Trophoblast cell (in vitro differentiated cells and primary cell): ENCODE results near the gene KIF23.
"Not testable (repeated sequence)": the region's sequence is repeated elsewhere in the genome, so short reads cannot be mapped to it uniquely, and the experiment has no call there.

ENCODE experiments used
- DNase-seq, 2 donors: peaks; one replicate each; pipeline ENCODE4 v3.0.0-alpha.2; 2016
- H2AFZ ChIP-seq: 2 replicates; pipeline ENCODE4 v1.6.1; 2013; ENCODE audit warnings: low read length, moderate library complexity, mild to moderate bottlenecking; ENCODE audit not compliant: insufficient read depth, poor library complexity
- H2AK5ac ChIP-seq: 2 replicates; pipeline ENCODE4 v1.6.1; 2013; ENCODE audit warnings: mild to moderate bottlenecking, low read length
- H2BK120ac ChIP-seq: 2 replicates; pipeline ENCODE4 v1.6.1; 2013; ENCODE audit warnings: low read length, mild to moderate bottlenecking, moderate library complexity; ENCODE audit not compliant: insufficient read depth, poor library complexity
- H2BK12ac ChIP-seq: 2 replicates; pipeline ENCODE4 v1.6.1; 2013; ENCODE audit warnings: mild to moderate bottlenecking, low read length, moderate library complexity
- H2BK5ac ChIP-seq: 2 replicates; pipeline ENCODE4 v1.6.1; 2013; ENCODE audit warnings: low read length, low read depth, moderate library complexity, mild to moderate bottlenecking; ENCODE audit not compliant: poor library complexity
- H3K14ac ChIP-seq: 2 replicates; pipeline ENCODE4 v1.6.1; 2013; ENCODE audit warnings: mild to moderate bottlenecking, low read length
- H3K18ac ChIP-seq: 2 replicates; pipeline ENCODE4 v1.6.1; 2013; ENCODE audit warnings: mild to moderate bottlenecking, low read length
- H3K23ac ChIP-seq: 2 replicates; pipeline ENCODE4 v1.6.1; 2013; ENCODE audit warnings: low read length
- H3K27ac ChIP-seq: 2 replicates; pipeline ENCODE4 v1.5.1; 2013; ENCODE audit warnings: low read depth, mild to moderate bottlenecking, inconsistent platforms, low read length, moderate library complexity
- H3K27me3 ChIP-seq: 2 replicates; pipeline ENCODE4 v1.6.1; 2013; ENCODE audit warnings: inconsistent platforms, mild to moderate bottlenecking, low read length, moderate library complexity; ENCODE audit not compliant: insufficient read depth
- H3K36me3 ChIP-seq, 2 experiments: 1 replicate in 1 of 2; 2 replicates in 1 of 2; pipeline ENCODE4 v1.6.1; 2013; ENCODE audit warnings: low read length in 2 of 2, mild to moderate bottlenecking in 2 of 2, moderate library complexity in 1 of 2; ENCODE audit not compliant: insufficient read depth in 2 of 2, control insufficient read depth in 1 of 2
- H3K4ac ChIP-seq: 2 replicates; pipeline ENCODE4 v1.6.1; 2013; ENCODE audit warnings: low read depth, mild to moderate bottlenecking, low read length, moderate library complexity
- H3K4me1 ChIP-seq, 2 experiments: 1 replicate in 1 of 2; 2 replicates in 1 of 2; pipeline ENCODE4 v1.6.1; 2013; ENCODE audit warnings: low read length in 2 of 2, mild to moderate bottlenecking in 2 of 2, moderate library complexity in 1 of 2; ENCODE audit not compliant: insufficient read depth in 2 of 2, control insufficient read depth in 1 of 2
- H3K4me2 ChIP-seq: 2 replicates; pipeline ENCODE4 v1.6.1; 2013; ENCODE audit warnings: inconsistent platforms, mild to moderate bottlenecking, low read length, moderate library complexity
- H3K4me3 ChIP-seq: 2 replicates; pipeline ENCODE4 v1.5.1; 2013; ENCODE audit warnings: mild to moderate bottlenecking, low read depth, low read length, inconsistent platforms
- H3K79me1 ChIP-seq: one replicate; pipeline ENCODE4 v1.6.1; 2013; ENCODE audit warnings: low read length
- H3K79me2 ChIP-seq: 2 replicates; pipeline ENCODE4 v1.6.1; 2013; ENCODE audit warnings: low read length, mild to moderate bottlenecking; ENCODE audit not compliant: control insufficient read depth, insufficient read depth, poor library complexity
- H3K9ac ChIP-seq: 2 replicates; pipeline ENCODE4 v1.6.1; 2013; ENCODE audit warnings: mild to moderate bottlenecking, low read length
- H3K9me3 ChIP-seq: 2 replicates; pipeline ENCODE4 v1.6.1; 2013; ENCODE audit warnings: low read depth, mild to moderate bottlenecking, control low read depth, inconsistent platforms, low read length; ENCODE audit not compliant: insufficient read depth
- H4K12ac ChIP-seq: 2 replicates; pipeline ENCODE4 v1.6.1; 2013; ENCODE audit warnings: low read depth, mild to moderate bottlenecking, low read length, moderate library complexity
- H4K8ac ChIP-seq: 2 replicates; pipeline ENCODE4 v1.6.1; 2013; ENCODE audit warnings: low read depth, mild to moderate bottlenecking, low read length, moderate library complexity
- H4K91ac ChIP-seq: one replicate; pipeline ENCODE4 v1.6.1; 2013; ENCODE audit warnings: low read depth, mild to moderate bottlenecking, low read length, moderate library complexity
- WGBS: extraction: QIAGEN DNeasy Blood & Tissue Kit; methylation state at CpG from one replicate; pipeline ENCODE4 v1.1.7; 2013; ENCODE audit warnings: missing lambda C conversion rate; ENCODE audit not compliant: insufficient read length, insufficient coverage; ENCODE audit errors: extremely low coverage; 5-methylcytosine and 5-hydroxymethylcytosine counted together

Gene KIF23

DNA sequence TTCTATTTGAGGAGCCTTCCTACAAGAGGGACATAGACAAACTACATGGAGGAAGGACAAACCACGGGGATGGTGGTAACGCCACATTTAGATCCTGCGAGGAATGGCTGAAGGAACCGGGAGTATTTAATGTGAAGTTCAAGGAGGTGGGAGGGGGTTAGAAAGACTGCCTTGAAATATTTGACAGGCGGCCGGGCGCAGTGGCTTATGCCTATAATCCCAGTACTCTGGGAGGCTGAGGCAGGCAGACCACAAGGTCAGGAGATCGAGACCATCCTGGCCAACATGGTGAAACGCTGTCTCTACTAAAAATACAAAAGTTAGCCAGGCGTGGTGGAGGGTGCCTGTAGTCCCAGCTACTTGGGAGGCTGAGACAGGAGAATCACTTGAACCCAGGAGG is 32.0 kb upstream of the KIF23 start:
- not testable (repeated sequence) for H3K14ac ChIP-seq, H3K4me3 ChIP-seq, H4K8ac ChIP-seq, H2AFZ ChIP-seq, H3K36me3 ChIP-seq, H4K12ac ChIP-seq, H3K79me2 ChIP-seq, H3K79me1 ChIP-seq, H2BK5ac ChIP-seq, H3K4me1 ChIP-seq, H3K9ac ChIP-seq, H3K4me2 ChIP-seq, H3K27ac ChIP-seq, H4K91ac ChIP-seq, H3K18ac ChIP-seq, H3K9me3 ChIP-seq, H2AK5ac ChIP-seq, H3K23ac ChIP-seq, H3K4ac ChIP-seq, H3K27me3 ChIP-seq, H2BK120ac ChIP-seq, H2BK12ac ChIP-seq, DNase-seq
- no CpG with 5 or more reads among the region's 10 CpGs for WGBS

DNA sequence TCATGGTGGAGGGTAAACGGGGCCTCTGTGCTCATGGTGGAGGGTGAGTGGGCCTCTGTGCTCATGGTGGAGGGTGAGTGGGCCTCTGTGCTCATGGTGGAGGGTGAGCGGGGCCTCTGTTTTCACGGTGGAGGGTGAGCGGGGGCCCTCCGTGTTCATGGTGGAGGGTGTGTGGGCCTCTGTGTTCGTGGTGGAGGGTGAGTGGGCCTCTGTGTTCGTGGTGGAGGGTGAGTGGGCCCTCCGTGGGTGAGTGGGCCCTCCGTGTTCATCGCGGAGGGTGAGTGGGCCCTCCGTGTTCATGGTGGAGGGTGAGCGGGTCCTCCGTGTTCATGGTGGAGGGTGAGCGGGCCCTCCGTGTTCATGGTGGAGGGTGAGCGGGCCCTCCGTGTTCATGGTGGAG is 30.1 kb upstream of the KIF23 start:
- H3K79me2 ChIP-seq, H3K4me2 ChIP-seq, H2BK120ac ChIP-seq, H3K9me3 ChIP-seq, H2AFZ ChIP-seq, DNase-seq, H3K9ac ChIP-seq, H4K12ac ChIP-seq, H3K23ac ChIP-seq, H2BK12ac ChIP-seq, H3K4ac ChIP-seq, H3K18ac ChIP-seq, H3K27ac ChIP-seq, H3K79me1 ChIP-seq, H4K8ac ChIP-seq, H4K91ac ChIP-seq, H2AK5ac ChIP-seq, H3K36me3 ChIP-seq, H3K27me3 ChIP-seq, H3K14ac ChIP-seq, H2BK5ac ChIP-seq, H3K4me1 ChIP-seq, H3K4me3 ChIP-seq: not testable (repeated sequence)
- no CpG with 5 or more reads among the region's 18 CpGs for WGBS

DNA sequence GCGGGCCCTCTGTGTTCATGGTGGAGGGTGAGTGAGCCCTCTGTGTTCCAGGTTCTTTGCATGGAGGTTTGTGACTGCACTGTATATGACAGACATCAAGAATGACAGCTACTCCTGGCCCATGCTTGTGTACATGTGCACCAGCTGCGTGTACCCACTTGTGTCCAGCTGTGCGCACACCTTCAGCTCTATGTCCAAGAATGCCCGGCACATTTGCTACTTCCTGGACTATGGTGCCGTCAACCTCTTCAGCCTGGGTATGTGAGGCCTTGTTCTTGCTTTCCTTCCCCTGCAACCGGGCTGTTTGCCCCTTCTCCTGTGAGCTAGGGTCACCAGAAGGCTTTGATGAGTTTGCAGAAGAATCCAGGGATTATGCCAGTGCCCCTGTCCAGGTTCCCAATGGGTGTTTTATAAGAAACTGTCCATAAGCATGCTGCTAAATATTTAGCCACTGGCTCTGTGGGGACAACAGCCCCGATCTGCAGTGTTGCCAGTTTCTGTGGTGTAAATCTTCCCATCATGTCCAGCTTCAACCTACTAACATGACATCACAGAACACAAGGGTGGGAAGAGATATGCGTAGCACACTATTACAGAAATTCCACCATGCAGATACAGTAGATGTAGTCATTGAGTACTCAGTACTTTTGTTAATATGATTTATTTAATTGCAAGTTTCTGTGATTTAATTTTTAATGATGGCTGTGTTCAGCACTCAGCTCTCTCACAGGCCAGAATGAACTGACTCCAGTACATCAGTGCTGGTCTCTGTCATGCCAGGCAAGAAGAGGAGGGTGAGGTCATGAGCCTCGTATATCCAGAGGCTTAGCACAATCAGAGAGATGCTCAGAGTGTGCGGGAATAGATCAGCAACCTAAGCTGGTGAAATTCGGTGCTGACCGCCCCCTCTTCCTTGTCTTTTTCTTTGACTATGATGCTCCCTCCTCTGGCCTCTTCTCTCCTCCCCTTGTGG is 29.2 kb upstream of the KIF23 start:
- Histone ChIP-seq H3K23ac (no peak overlapping the region), H3K4ac (no peak overlapping the region), H3K4me2 (no peak overlapping the region), H2BK5ac (no peak overlapping the region), H4K91ac (no peak overlapping the region), H3K27me3 (no peaks in the 10 kb centered on the region), H3K14ac (no peak overlapping the region), H2AK5ac (no peak overlapping the region), H3K79me2 (no peaks in the 10 kb centered on the region), H2BK120ac (no peak overlapping the region), H2BK12ac (no peak overlapping the region), H3K18ac (no peak overlapping the region), H3K4me3 (no peak overlapping the region), H3K27ac (no peak overlapping the region), H3K36me3 (no peaks in the 10 kb centered on the region), H4K12ac (no peak overlapping the region), H3K4me1 (peaks cover 6 to 7% of the 10 kb centered on the region in 2 experiments), H3K79me1 (no peaks in the 10 kb centered on the region), H4K8ac (no peak overlapping the region), H2AFZ (no peak overlapping the region), H3K9me3 (no peaks in the 10 kb centered on the region), H3K9ac (no peak overlapping the region)
- no CpG with 5 or more reads among the region's 12 CpGs for WGBS
- DNase-seq = no peak

- no peak overlapping the region for H2BK120ac ChIP-seq
- H3K4me2 ChIP-seq = no peak overlapping the region
- H3K27ac ChIP-seq = no peak overlapping the region
- no peak overlapping the region for H3K14ac ChIP-seq
- H2BK5ac ChIP-seq = no peak overlapping the region
- no peaks in the 10 kb centered on the region for H3K79me2 ChIP-seq
- no peak overlapping the region for H3K18ac ChIP-seq
- H3K4me3 ChIP-seq = no peak overlapping the region
- H3K36me3 ChIP-seq = no peaks in the 10 kb centered on the region
- no peak overlapping the region for H3K23ac ChIP-seq
- H3K79me1 ChIP-seq = no peaks in the 10 kb centered on the region
- H2BK12ac ChIP-seq = no peak overlapping the region
- peaks cover 8 to 9% of the 10 kb centered on the region in 2 experiments for H3K4me1 ChIP-seq
- no peaks in the 10 kb centered on the region for H3K9me3 ChIP-seq
- no peaks in the 10 kb centered on the region for H3K27me3 ChIP-seq
- no peak overlapping the region for H3K9ac ChIP-seq
- DNase-seq = no peak
- H4K91ac ChIP-seq = no peak overlapping the region
- WGBS = 100% methylated on average over 2 of the region's 2 CpGs
- H4K12ac ChIP-seq = no peak overlapping the region
- no peak overlapping the region for H2AK5ac ChIP-seq
- H2AFZ ChIP-seq = no peak overlapping the region
- H4K8ac ChIP-seq = no peak overlapping the region
- H3K4ac ChIP-seq = no peak overlapping the region
Observed at GRCh38 chr15:69385831-69386230, 28.3 kb upstream of the KIF23 start.
